Spleen (tissue), 7 donors: Measurements from ENCODE around the gene SYTL1.

ENCODE experiments used
- CTCF ChIP-seq, 11 experiments: fragments of 200-600 bp in 7 of 11; fragments of 450-650 bp in 4 of 11; sonication (generic) in 4 of 11; IDR thresholded peaks in 8 of 11; conservative IDR thresholded peaks in 3 of 11; 1 replicate in 7 of 11; 2 replicates in 4 of 11; pipeline versions ENCODE4 v1.4.0 to v1.8.0; 2016 to 2021; ENCODE audit warnings: antibody characterized with exemption in 11 of 11, inconsistent platforms in 4 of 11, mild to moderate bottlenecking in 1 of 11
- POLR2A ChIP-seq, 3 donors: fragments of 450-650 bp; IDR thresholded peaks; one replicate each; pipeline ENCODE4 v1.5.1; 2017; ENCODE audit warnings: antibody characterized with exemption in 3 of 3, mild to moderate bottlenecking in 1 of 3
- donor health status: DM: no; HTN: no; CAD: no; lungs with moderate emphysema.
- donor health status: DM: no; HTN: no; CAD: no.
- donor health status: DM: no; HTN: no; CAD: no.

DNA sequence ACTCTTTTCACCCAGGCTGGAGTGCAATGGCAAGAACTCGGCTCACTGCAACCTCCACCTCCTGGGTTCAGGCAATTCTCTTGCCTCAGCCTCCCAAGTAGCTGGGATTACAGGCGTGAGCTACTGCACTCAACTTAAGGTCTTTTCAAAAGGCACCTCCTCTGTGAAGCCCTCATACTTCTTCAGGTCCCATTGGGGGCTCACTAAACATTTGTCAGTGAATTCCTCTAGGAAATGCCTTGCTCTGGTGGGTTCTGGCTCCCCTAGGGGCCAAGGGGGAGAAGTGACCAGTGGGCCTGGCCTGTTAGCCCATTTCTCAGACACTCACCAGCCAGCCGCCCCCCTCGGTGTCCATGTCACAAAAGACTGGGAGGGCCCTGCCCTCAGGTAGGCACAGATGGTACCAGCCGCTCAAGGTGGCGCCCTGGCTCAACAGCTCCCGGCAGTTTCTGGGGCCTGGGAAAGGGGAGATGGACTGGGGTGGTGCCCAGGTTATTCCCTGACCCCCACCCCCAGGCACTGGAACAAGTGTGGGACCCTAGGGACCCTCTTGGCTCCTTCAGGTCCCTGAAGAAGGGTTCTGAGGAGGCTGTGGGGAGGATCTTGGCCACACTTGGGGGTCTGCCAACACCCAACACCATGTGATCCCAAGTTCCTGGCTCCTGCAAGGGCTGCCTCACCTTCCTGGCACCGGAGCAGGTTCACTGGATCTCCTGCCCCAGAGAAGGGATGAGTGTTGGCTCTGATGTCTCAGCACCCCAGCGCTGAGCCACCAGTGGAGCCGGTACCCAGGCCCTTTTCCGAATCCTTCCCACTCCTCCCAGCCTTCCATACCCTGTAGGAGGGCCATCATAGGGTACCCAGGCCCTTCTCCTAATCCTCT is 31.2 kb downstream of the SYTL1 start:
- TF ChIP-seq CTCF (IDR thresholded peaks at IDR 0.05 in 8 of 11, conservative IDR thresholded peaks at IDR 0.05 in 3 of 11): peak in 2 of 11 experiments; percentile 12 to 37
- no peak for TF ChIP-seq POLR2A (IDR thresholded peaks at IDR 0.05)
